GM08714 (cell line): ENCODE data around the gene HOXC11.

Experiments used
- H3K4me3 ChIP-seq: fragments of 200-500 bp; sonication (Bioruptor generic); 2 replicates; pipeline ENCODE4 v1.5.1; 2014; ENCODE audit warnings: mild to moderate bottlenecking, low read length, inconsistent platforms
- ZNF274 ChIP-seq: IDR thresholded peaks from 2 replicates; pipeline ENCODE4 v1.6.1; 2012; ENCODE audit warnings: mild to moderate bottlenecking, low read depth, low read length

Gene HOXC11

GRCh38 chr12:53971129-53971528, 1.8 kb upstream of the HOXC11 start:
- H3K4me3 ChIP-seq, result no peak overlapping the region

GRCh38 chr12:53971686-53972085, 1.2 kb upstream of the HOXC11 start:
- no peak overlapping the region for H3K4me3 ChIP-seq
- TF ChIP-seq ZNF274, result no peak

More at GRCh38 chr12:53971129-53971528, 1.8 kb upstream of the HOXC11 start:
- no peak for TF ChIP-seq ZNF274

DNA sequence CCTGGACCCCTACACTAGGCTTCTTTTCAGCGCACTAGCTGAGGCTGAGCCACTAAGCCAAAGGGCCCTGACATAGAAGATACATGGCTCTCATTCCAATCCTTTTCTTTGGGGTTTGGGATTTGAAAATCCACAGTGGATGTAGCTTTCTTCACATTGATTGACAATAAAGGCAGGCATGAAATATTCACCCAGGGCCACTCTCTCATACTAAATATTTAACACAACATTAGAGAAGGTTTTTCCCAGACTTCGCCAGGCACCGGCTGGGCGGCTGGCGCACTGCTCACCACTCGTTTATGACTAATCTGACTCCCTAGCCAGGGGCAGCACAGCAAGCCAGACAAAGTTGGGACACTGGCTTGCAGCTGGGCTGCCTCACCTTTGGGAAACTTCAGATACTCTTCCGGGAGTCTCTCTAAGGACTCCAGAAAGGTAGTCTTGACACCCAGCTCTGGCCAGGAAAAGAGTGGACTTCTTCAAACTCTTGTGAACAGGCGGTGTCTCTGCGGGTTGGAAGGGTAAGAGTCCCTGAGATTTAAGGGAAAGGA, 699 bp upstream of the HOXC11 start:
- no peak overlapping the region for H3K4me3 ChIP-seq
- no peak for TF ChIP-seq ZNF274

DNA sequence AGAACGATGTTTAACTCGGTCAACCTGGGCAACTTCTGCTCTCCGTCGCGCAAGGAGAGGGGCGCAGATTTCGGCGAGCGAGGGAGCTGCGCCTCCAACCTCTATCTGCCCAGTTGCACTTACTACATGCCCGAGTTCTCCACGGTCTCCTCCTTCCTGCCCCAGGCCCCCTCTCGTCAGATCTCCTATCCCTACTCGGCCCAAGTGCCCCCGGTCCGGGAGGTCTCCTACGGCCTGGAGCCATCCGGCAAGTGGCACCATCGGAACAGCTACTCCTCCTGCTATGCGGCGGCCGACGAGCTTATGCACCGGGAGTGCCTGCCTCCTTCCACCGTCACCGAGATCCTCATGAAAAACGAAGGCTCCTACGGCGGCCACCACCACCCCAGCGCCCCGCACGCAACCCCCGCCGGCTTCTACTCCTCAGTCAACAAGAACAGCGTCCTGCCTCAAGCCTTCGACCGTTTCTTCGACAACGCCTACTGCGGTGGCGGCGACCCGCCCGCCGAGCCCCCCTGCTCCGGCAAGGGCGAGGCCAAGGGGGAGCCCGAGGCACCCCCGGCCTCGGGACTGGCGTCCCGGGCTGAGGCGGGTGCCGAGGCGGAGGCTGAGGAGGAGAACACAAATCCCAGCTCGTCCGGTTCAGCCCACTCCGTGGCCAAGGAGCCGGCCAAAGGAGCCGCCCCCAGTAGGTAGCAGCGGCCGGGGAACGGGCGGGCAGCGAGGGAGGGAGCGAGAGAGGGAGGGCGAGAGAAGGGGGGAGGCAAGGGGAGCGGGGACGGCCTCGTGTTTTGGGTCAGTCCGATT, 513 bp downstream of the HOXC11 start:
- no peak overlapping the region for H3K4me3 ChIP-seq
- no peak for TF ChIP-seq ZNF274

DNA sequence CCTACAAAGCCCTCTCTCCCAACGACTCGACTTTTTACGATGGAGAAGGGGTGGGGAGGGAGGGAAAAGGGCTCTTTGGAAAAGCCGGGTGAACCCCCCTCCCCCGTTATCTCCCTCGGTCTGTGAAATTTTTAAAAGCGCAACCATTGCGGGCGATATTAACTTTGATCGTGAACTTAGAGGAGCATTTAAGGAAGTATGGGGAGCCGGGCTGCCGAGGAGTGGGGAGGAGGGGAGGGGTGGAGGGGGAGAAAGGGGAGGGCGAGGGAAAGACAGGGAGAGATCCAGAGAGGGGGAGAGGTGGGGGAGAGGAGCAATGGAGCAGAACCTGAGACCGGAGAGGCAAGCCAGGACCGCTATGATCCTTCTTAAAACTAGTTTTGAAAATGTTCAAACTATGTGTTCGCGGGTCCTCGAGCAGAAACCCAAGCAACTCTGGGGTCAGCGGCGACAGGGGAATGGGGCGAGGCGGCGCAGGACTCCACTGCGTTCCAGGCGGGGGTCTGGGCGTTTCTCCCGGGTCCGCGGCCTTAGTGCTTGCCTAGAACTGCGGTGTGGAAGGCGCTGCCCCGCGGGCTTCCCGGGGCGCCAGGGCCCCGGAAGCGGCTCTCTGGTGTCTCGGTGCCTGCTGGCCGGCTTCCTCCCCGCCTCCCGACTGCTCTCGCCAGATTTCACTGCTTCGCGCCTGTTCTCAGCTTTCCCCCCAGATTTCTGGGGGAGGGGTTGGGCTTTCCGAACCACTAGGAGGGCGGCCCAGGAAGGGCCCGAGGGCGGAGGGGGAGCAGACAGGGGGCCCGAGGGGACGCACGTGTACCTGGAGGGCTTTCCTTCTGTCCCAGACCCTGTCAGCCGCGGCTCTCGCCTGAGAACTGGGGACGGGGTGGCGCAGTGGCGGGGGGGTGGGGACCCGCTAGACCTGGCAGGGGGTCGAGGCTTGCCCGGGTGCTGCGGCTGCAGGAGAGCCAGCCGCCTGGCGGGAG, 1.4 kb downstream of the HOXC11 start, which contains the start of gene HOTAIR:
TSS of gene HOTAIR (minus strand) at position 871 of the 980 bp plus-strand sequence.
- H3K4me3 ChIP-seq, result peak within 1 kb of the TSS; percentile 47; the same call in 1 of the 2 replicates
- no peak for TF ChIP-seq ZNF274

DNA sequence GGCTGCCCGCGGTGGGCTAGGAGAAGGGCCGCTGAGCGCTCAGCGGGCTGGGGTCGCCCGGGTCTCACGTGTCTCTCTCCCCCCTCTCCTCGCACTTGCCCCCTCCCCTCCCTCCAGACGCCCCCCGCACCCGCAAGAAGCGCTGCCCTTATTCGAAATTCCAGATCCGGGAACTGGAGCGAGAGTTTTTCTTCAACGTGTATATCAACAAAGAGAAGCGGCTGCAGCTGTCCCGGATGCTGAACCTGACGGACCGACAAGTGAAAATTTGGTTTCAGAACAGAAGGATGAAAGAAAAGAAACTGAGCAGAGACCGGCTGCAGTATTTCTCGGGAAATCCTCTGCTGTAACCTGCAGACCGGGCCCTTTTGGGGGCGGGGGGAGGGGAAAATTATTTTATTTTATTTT, 2.1 kb downstream of the HOXC11 start:
- no peak for TF ChIP-seq ZNF274
- H3K4me3 ChIP-seq, result peak overlapping the region; percentile 47; the same call in 1 of the 2 replicates

DNA sequence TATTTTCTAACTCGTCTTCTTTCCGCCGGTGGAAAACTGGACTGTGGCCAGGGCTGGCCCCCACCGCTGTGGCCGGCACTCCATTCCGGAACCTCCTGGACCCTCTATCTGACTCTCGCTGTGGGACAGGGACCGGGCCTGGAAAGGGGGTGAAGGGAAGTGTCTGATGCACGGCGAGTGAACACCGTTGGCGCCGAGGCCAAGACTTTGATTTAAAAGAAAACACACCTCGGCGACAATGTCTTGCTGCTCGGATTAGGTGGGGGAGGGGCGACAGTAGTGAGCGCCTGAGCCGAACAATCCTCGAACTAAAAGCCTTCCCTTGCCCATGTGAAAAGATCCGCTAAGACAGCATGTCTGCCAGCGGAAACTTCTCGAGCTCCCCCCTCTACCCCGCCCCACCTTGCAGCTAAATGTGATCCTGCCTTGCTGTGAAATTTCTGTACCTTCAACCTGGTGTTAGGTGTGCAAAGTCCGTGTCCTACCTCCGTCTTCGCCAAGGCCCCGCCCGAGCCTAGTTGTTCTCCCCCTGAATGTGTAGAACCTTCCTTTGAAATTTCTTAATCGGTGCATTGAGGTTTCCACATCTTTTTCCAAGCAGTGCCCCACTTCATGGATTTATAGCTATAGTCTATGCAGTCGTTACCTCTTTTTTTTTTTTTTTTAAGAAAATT, 2.7 kb downstream of the HOXC11 start:
- TF ChIP-seq ZNF274, result no peak
- peak overlapping the region; percentile 47; the same call in 1 of the 2 replicates for H3K4me3 ChIP-seq

DNA sequence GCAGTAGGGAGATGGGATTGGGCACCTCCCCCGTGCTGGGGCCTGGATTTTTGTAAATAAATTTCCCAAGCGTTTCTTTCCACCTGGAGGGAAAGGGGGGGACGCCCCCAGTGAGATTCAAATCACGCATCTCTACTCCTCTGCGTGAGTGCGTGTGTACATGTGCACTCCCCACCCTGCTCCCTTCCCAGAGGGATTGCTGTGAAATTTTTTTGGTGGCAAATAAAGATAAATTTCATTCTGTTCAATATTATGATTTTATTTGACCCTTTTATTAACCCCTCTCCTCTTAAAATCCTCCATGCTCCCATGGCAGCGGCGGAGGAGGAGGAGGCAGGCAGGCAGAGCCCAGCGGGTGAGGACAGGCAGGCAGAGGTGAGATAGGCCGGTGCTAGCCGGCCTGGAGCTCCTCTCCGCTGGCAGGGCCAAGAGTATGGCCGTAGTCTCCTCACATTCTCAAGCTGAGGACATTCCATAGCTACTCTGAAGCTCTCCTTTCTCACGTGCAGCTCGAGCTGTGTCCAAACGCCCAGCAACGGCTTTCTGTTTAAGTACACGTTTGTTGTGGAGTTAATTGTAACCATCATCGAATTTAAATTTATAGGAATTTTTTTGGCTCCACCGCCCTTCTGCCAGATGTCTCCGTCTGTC, 3.4 kb downstream of the HOXC11 start:
- no peak for TF ChIP-seq ZNF274

GRCh38 chr12:53976823-53977595, 4.1 kb downstream of the HOXC11 start:
- no peak for TF ChIP-seq ZNF274
- H3K4me3 ChIP-seq, result no peak overlapping the region

More for the DNA sequence above, 3.4 kb downstream of the HOXC11 start:
- no peak overlapping the region for H3K4me3 ChIP-seq

DNA sequence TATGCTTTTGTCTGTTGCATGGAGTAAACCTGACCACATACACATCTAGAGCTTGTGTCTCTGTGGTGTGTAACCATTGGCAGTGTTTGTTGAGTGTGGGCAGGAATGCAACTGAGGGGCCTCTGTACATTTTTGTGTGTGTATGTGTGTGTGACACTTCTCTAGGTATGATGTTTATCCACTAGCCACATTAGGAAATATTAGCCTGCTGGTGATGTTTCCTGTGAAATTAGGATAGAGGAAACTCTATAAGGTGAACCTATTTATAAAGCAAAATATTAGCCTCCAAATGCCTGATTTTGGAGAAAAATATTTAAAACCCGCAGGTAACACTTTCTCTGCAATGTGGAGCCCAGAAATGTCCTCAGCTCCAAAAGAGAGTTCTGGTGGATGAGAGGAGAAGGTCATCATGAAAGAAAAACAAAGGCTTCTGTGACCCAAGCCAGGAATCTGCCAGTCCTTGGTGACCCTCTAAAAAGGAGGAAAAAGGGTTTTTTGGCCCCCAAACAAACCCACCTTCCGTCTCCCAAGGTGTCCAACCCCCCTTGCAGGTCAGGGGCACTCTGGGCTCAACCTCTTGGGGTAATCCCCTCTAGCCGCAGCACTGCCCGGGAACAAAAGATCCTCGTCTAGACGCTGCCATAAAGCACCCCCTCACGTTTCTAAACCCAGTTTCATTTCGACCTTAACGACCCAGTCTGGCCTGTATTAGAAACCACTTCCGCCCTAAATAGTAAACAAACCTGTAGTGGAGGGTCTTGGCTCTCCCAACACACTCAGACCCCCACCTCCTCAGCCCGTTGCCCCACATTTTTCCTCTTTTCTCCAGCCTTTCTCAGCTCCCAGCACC, 4.9 kb downstream of the HOXC11 start:
- no peak overlapping the region for H3K4me3 ChIP-seq
- no peak for TF ChIP-seq ZNF274

DNA sequence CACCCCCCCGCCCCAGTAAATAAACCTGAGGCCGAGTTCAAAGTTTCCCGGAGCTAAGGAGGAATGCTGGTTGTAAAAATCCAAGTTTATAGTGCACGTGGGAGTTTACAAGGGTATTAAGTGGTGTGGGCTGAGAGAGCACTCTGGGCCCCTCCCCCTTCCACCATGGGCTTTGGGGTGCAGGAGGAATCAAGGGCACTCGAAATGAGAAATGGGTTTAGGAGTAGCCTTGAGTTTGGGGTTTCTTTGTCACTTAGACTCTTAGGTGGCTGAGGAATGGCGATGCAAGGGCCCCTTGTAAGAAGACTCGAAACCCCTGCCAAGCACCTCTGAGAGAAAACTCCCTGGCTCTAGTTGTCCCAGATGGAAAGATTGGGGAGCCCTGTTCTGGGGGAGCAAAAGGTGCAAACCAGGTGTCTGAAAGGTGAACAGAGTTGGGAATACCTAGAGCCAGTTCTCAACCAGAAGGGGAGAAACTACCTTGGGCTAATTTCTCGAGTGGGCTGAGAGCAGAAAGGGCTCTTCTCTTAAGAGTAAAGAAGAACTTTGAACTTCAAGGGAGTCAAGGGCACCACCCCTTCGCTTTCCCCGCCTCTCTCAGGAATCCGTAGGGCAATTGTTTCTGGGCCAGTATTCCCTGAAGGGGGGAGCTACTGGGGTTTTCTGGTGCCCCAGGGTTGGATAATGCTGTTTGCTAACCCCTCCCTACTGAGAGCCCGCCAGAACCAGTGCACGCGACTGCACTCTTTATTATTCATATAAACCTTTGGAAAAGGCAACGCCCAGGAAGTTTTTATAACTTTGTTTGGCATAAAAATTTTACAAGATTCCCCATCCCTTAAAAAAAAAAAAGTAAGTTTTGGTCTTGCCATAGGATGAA, 5.8 kb downstream of the HOXC11 start:
- no peak for TF ChIP-seq ZNF274
- H3K4me3 ChIP-seq, result no peak overlapping the region
